ENCODE data around the gene EEF2K.

- TF ChIP-seq, protein P1, sequence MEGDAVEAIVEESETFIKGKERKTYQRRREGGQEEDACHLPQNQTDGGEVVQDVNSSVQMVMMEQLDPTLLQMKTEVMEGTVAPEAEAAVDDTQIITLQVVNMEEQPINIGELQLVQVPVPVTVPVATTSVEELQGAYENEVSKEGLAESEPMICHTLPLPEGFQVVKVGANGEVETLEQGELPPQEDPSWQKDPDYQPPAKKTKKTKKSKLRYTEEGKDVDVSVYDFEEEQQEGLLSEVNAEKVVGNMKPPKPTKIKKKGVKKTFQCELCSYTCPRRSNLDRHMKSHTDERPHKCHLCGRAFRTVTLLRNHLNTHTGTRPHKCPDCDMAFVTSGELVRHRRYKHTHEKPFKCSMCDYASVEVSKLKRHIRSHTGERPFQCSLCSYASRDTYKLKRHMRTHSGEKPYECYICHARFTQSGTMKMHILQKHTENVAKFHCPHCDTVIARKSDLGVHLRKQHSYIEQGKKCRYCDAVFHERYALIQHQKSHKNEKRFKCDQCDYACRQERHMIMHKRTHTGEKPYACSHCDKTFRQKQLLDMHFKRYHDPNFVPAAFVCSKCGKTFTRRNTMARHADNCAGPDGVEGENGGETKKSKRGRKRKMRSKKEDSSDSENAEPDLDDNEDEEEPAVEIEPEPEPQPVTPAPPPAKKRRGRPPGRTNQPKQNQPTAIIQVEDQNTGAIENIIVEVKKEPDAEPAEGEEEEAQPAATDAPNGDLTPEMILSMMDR (IDR thresholded peaks at IDR 0.05 in 4 of 5, conservative IDR thresholded peaks at IDR 0.05 in 1 of 5) = no peak
- no peak for TF ChIP-seq POLR2A (IDR thresholded peaks at IDR 0.05)
Measured at GRCh38 chr16:22257440-22257839, 51.4 kb downstream of the EEF2K start.

All from gastrocnemius medialis (tissue), 4 donors.